DMS153 (cell line): ENCODE results near the gene TAGLN2.

Experiments used
- DNase-seq: peaks from one replicate; lab custom pipeline; 2025; lab: John Stamatoyannopoulos, UW

The TAGLN2 gene

GRCh38 chr1:159935305-159935704, 10.0 kb upstream of the TAGLN2 start:
- DNase-seq = no peak

- DNase-seq = no peak
Observed at GRCh38 chr1:159934136-159935039, 9.1 kb upstream of the TAGLN2 start.

DNA sequence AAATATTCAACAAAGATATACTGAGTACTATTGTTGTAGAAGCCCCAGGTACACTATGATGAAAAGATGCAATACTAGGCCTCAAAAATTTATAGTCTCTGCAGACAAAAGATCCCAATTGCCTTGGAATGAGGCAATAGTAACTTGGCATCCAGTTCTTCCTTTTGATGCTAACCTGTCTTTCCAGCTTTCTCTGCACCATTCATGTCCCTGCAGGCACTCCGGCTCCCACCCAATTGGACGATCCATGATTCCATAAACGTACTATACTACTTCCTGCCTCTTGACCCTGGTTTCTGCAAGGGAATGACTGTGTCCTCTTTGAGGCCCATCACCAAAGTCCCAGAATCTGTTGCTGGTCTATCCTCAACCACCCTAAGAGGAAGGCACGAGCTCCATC, 8.0 kb upstream of the TAGLN2 start:
- DNase-seq = no peak

GRCh38 chr1:159932296-159933285, 7.3 kb upstream of the TAGLN2 start:
- no peak for DNase-seq

GRCh38 chr1:159931795-159932173, 6.5 kb upstream of the TAGLN2 start:
- no peak for DNase-seq

GRCh38 chr1:159931101-159931794, 5.9 kb upstream of the TAGLN2 start:
- no peak for DNase-seq

GRCh38 chr1:159930634-159931033, 5.3 kb upstream of the TAGLN2 start:
- no peak for DNase-seq

GRCh38 chr1:159930216-159930615, 4.9 kb upstream of the TAGLN2 start:
- no peak for DNase-seq

GRCh38 chr1:159929155-159930051, 4.1 kb upstream of the TAGLN2 start:
- no peak for DNase-seq

GRCh38 chr1:159928491-159929050, 3.3 kb upstream of the TAGLN2 start:
- no peak for DNase-seq

- no peak for DNase-seq
Observed at GRCh38 chr1:159927849-159928431, 2.6 kb upstream of the TAGLN2 start.

GRCh38 chr1:159927211-159927848, 2.0 kb upstream of the TAGLN2 start:
- DNase-seq = no peak

GRCh38 chr1:159925719-159926078, 392 bp upstream of the TAGLN2 start:
- no peak for DNase-seq

DNA sequence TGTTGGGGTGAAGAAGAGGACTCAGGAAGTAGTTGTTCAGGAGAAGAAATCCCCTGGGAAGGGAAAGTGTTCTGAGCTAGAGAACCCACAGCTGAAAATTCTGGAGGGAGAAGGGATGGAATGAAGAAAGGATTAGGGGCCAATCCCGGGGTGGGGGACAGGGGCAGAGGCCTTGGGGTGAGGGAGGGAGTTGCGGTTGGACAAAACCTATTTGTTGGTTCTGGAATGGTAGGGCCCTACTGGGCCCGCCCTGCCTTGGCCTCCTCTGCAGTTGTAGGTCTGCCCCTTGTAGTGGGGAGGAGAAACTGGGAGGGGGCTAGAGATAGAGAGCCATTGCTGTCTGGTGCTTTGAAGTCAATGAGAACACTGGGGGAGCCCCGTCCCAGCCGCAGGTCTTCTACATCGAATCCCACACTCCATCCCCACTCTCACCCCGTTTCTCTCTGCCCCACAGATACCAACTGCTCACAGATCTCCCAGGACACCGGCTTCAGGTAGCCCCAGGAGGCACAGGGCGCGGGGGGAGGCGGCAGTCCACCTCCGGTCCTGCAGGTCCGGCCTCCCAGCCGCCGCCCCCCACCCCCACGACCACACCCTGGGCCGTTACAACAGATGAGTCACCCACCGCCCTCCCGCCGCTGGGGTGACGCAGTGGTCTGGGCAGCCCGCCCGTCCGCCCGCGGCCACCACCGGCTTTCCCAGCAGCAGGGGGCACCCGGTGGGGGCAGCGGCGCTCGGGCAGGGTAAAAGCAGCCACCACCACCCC, 1.1 kb downstream of the TAGLN2 start:
- peak; percentile 47 for DNase-seq

DNA sequence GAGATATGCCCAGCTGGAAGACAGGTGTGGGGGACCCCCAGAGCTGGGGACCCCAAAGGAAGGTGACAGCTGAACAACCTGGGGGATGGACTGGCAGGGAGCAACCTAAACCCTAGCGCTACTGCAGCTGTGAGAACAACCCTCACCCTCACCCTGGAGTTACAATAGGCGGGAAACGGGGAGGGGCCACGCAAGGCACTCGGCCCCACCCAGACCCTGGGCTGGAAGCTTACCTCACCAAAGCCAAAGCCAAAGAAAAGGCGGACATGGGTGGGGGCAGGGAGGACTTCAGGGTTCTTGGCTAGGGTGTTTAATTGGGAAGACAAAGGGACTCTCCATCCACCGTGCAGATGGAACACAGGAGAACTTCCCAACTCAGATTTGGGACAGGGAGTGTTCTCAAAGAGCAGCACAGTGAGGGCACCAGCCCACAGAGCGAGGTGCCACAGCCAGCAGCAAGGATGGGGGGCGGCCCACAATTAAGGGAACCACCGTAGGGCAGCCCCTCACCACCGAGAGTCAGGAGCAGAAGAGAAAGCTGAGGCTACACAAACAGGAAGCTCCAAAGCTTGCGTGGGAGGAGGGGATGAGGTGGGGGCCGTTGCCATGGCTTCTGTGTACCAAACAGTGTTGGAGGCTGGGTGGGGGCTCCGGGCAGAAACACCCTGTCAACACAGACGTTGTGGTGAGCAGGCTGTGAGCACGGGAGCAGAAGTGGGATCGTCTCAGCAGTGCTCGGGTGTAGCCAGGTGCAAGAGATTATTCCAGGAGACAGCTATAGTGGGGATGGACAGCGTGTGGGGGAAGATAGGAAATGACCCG, 1.9 kb downstream of the TAGLN2 start:
- peak; percentile 94 for DNase-seq

DNA sequence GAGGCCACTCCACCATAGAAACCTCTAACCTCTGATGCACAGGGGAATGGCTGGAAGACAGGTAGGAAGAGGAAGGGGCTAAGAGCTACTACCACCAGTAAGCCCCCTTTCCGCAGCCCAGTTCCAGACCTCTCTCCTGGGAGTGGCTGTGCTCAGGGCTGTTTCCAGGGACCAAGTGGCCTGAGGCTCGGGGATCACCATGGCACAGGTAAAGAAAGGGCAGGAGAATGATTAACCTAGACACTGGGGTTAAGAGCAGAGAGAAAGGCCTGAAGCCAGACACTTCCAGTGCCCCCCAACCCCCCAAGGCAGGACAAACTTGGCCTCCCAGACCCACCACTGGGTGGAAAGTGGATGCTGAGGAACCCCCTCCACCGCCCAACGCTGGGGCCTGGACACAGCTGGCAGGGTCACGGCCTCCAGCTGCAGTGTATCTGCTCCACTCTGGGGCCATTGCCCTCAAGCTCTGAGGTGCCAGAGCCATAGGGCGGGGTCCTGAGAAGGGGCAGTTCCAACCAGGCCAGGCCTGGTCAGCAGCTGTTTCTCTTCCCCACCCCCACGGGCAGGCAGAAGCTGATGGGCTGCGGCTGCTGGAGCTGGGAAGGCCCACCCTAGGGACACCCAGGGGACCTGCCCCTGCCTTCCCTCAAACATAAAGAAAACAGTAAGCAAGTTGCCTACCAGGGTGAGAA, 2.6 kb downstream of the TAGLN2 start:
- no peak for DNase-seq

- DNase-seq = no peak
Observed at GRCh38 chr1:159921700-159922504, 3.4 kb downstream of the TAGLN2 start.
